ENCODE measurements around the gene IFNA10. TPM values are rescaled to one million over a fixed set of nuclear protein-coding genes. Genes with fewer than 3 reads are reported as not detected.

Gene IFNA10
- total and polyA plus RNA-seq, 2 of the 8 experiments (the other 6 are each of a cell fraction or from before 2014, with no cell fraction given), result not detected

Small RNA genes within 50 kb of the gene (small RNA-seq; reads per million reads assigned to genes)
- not detected for gene RF00019 (ENCODE audit: insufficient read depth)

Other genes with a start within 250 kb of the IFNA10 start
- 0.61 and 0.86 TPM in 2 replicates for gene HACD4, start 175.5 kb downstream of the IFNA10 start, total RNA-seq (2021; fragmentation: NEBNext Ultra II Directional; extraction: Animal tissue kit (Norgen Biotek cat#: 25700))
- 0.46 and 0.65 TPM in 2 replicates for gene HACD4, start 175.5 kb downstream of the IFNA10 start, polyA plus RNA-seq (2011; rRNA removed)
- not detected in 2 replicates for gene IFNB1, start 129.2 kb downstream of the IFNA10 start, total RNA-seq (2021; fragmentation: NEBNext Ultra II Directional; extraction: Animal tissue kit (Norgen Biotek cat#: 25700))
- gene IFNB1, start 129.2 kb downstream of the IFNA10 start, polyA plus RNA-seq (2011; rRNA removed), result not detected in 2 replicates
- gene IFNW1, start 65.3 kb downstream of the IFNA10 start, total RNA-seq (2021; fragmentation: NEBNext Ultra II Directional; extraction: Animal tissue kit (Norgen Biotek cat#: 25700)), result not detected in 2 replicates
- not detected in 2 replicates for gene IFNW1, start 65.3 kb downstream of the IFNA10 start, polyA plus RNA-seq (2011; rRNA removed)
- not detected in 2 replicates for gene IFNA21, start 40.5 kb downstream of the IFNA10 start, total RNA-seq (2021; fragmentation: NEBNext Ultra II Directional; extraction: Animal tissue kit (Norgen Biotek cat#: 25700))
- not detected in 2 replicates for gene IFNA21, start 40.5 kb downstream of the IFNA10 start, polyA plus RNA-seq (2011; rRNA removed)
- gene IFNA4, start 19.6 kb downstream of the IFNA10 start, total RNA-seq (2021; fragmentation: NEBNext Ultra II Directional; extraction: Animal tissue kit (Norgen Biotek cat#: 25700)), result not detected in 2 replicates
- gene IFNA4, start 19.6 kb downstream of the IFNA10 start, polyA plus RNA-seq (2011; rRNA removed), result not detected in 2 replicates
- gene IFNA7, start 4.9 kb downstream of the IFNA10 start, total RNA-seq (2021; fragmentation: NEBNext Ultra II Directional; extraction: Animal tissue kit (Norgen Biotek cat#: 25700)), result not detected in 2 replicates
- gene IFNA7, start 4.9 kb downstream of the IFNA10 start, polyA plus RNA-seq (2011; rRNA removed), result not detected in 2 replicates
- gene IFNA16, start 10.2 kb upstream of the IFNA10 start, total RNA-seq (2021; fragmentation: NEBNext Ultra II Directional; extraction: Animal tissue kit (Norgen Biotek cat#: 25700)), result not detected in 2 replicates
- gene IFNA16, start 10.2 kb upstream of the IFNA10 start, polyA plus RNA-seq (2011; rRNA removed), result not detected in 2 replicates
- not detected in 2 replicates for gene IFNA17, start 21.1 kb upstream of the IFNA10 start, total RNA-seq (2021; fragmentation: NEBNext Ultra II Directional; extraction: Animal tissue kit (Norgen Biotek cat#: 25700))
- gene IFNA17, start 21.1 kb upstream of the IFNA10 start, polyA plus RNA-seq (2011; rRNA removed), result not detected in 2 replicates
- not detected in 2 replicates for gene IFNA14, start 32.9 kb upstream of the IFNA10 start, total RNA-seq (2021; fragmentation: NEBNext Ultra II Directional; extraction: Animal tissue kit (Norgen Biotek cat#: 25700))
- gene IFNA14, start 32.9 kb upstream of the IFNA10 start, polyA plus RNA-seq (2011; rRNA removed), result not detected in 2 replicates
- gene IFNA5, start 98.2 kb upstream of the IFNA10 start, total RNA-seq (2021; fragmentation: NEBNext Ultra II Directional; extraction: Animal tissue kit (Norgen Biotek cat#: 25700)), result not detected in 2 replicates
- gene IFNA5, start 98.2 kb upstream of the IFNA10 start, polyA plus RNA-seq (2011; rRNA removed), result not detected in 2 replicates
- 14.7 and 15.7 TPM in 2 replicates for gene KLHL9, start 128.3 kb upstream of the IFNA10 start, total RNA-seq (2021; fragmentation: NEBNext Ultra II Directional; extraction: Animal tissue kit (Norgen Biotek cat#: 25700))
- gene KLHL9, start 128.3 kb upstream of the IFNA10 start, polyA plus RNA-seq (2011; rRNA removed), result 4.2 and 4.9 TPM in 2 replicates
- gene IFNA6, start 143.7 kb upstream of the IFNA10 start, total RNA-seq (2021; fragmentation: NEBNext Ultra II Directional; extraction: Animal tissue kit (Norgen Biotek cat#: 25700)), result not detected in 2 replicates
- not detected in 2 replicates for gene IFNA6, start 143.7 kb upstream of the IFNA10 start, polyA plus RNA-seq (2011; rRNA removed)
- not detected in 2 replicates for gene IFNA13, start 160.9 kb upstream of the IFNA10 start, total RNA-seq (2021; fragmentation: NEBNext Ultra II Directional; extraction: Animal tissue kit (Norgen Biotek cat#: 25700))
- not detected in 2 replicates for gene IFNA13, start 160.9 kb upstream of the IFNA10 start, polyA plus RNA-seq (2011; rRNA removed)
- not detected in 2 replicates for gene IFNA2, start 178.3 kb upstream of the IFNA10 start, total RNA-seq (2021; fragmentation: NEBNext Ultra II Directional; extraction: Animal tissue kit (Norgen Biotek cat#: 25700))
- gene IFNA2, start 178.3 kb upstream of the IFNA10 start, polyA plus RNA-seq (2011; rRNA removed), result not detected in 2 replicates
- gene IFNA8, start 202.0 kb upstream of the IFNA10 start, total RNA-seq (2021; fragmentation: NEBNext Ultra II Directional; extraction: Animal tissue kit (Norgen Biotek cat#: 25700)), result not detected in 2 replicates
- gene IFNA8, start 202.0 kb upstream of the IFNA10 start, polyA plus RNA-seq (2011; rRNA removed), result not detected in 2 replicates
- not detected in 2 replicates for gene IFNA1, start 233.3 kb upstream of the IFNA10 start, total RNA-seq (2021; fragmentation: NEBNext Ultra II Directional; extraction: Animal tissue kit (Norgen Biotek cat#: 25700))
- gene IFNA1, start 233.3 kb upstream of the IFNA10 start, polyA plus RNA-seq (2011; rRNA removed), result not detected in 2 replicates

All from H1 (cell line).